ENCODE measurements around the gene NT5DC1.

DNA sequence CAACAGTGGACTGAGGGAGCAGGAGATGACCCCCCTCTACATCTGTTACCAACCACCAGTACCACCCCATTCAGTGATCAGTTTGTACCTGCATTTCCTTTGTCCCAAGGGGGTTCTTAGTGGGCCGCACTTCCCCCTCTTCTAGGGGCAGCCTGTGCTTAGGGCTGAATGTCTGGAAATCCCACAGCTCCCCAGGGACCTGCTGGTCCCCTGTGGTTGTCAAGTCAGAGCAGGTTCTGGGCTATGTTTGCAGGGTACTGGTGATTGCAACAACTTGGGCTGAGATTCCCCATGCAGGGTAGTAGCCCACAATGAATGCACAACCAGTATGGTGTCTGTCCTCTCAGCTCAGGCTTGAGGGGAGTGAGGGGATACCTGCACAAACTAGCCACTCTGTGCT is 64.9 kb downstream of the NT5DC1 start:
- TF ChIP-seq POLR2AphosphoS5 (IDR thresholded peaks at IDR 0.05; ENCODE audit: low read depth, low read length) (no peak), EZH2phosphoT487 (IDR thresholded peaks at IDR 0.05; ENCODE audit: borderline replicate concordance) (no peak), POLR2A (IDR thresholded peaks at IDR 0.05; ENCODE audit: borderline replicate concordance, extremely low read depth, insufficient read depth, insufficient read length) (no peak), REST (IDR thresholded peaks at IDR 0.05; ENCODE audit: low read depth) (no peak), TCF7L2 (IDR thresholded peaks at IDR 0.05; ENCODE audit: borderline replicate concordance, extremely low read depth, insufficient read depth, insufficient read length) (no peak), YY1 (IDR thresholded peaks at IDR 0.05; ENCODE audit: extremely low read depth, insufficient replicate concordance, low read depth, low read length) (no peak), EZH2 (IDR thresholded peaks at IDR 0.05) (no peak)
